ENCODE results near the gene PTPN1. TPM values are rescaled to one million over a fixed set of nuclear protein-coding genes. Genes with fewer than 3 reads are reported as not detected.
A peak's percentile ranks its signal among the peaks of the same experiment; 100 is the strongest.

Gene PTPN1
- total RNA-seq, 1 donor from 2014 or later = 26.0 TPM

- peak; percentile 57 for DNase-seq (ENCODE audit: low spot score, unreplicated experiment)
- TF ChIP-seq, protein P1, sequence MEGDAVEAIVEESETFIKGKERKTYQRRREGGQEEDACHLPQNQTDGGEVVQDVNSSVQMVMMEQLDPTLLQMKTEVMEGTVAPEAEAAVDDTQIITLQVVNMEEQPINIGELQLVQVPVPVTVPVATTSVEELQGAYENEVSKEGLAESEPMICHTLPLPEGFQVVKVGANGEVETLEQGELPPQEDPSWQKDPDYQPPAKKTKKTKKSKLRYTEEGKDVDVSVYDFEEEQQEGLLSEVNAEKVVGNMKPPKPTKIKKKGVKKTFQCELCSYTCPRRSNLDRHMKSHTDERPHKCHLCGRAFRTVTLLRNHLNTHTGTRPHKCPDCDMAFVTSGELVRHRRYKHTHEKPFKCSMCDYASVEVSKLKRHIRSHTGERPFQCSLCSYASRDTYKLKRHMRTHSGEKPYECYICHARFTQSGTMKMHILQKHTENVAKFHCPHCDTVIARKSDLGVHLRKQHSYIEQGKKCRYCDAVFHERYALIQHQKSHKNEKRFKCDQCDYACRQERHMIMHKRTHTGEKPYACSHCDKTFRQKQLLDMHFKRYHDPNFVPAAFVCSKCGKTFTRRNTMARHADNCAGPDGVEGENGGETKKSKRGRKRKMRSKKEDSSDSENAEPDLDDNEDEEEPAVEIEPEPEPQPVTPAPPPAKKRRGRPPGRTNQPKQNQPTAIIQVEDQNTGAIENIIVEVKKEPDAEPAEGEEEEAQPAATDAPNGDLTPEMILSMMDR (IDR thresholded peaks at IDR 0.05; ENCODE audit: unreplicated experiment) = peak; percentile 82
- Mint-ChIP-seq H3K4me1 (ENCODE audit: low read depth) (no peaks in the 10 kb centered on the region), H3K4me3 (ENCODE audit: low read depth) (no peak overlapping the region), H3K9me3 (ENCODE audit: low read depth) (no peaks in the 10 kb centered on the region), H3K27ac (no peak overlapping the region), H3K27me3 (no peaks in the 10 kb centered on the region), H3K36me3 (ENCODE audit: insufficient read depth) (peaks cover 7% of the 10 kb centered on the region)
These were observed 78.0 kb downstream of the PTPN1 start for GRCh38 chr20:50588034-50588736.

- Mint-ChIP-seq H3K4me1 (ENCODE audit: low read depth) (no peaks in the 10 kb centered on the region), H3K27ac (no peak overlapping the region), H3K4me3 (ENCODE audit: low read depth) (no peak overlapping the region), H3K9me3 (ENCODE audit: low read depth) (no peaks in the 10 kb centered on the region), H3K27me3 (no peaks in the 10 kb centered on the region), H3K36me3 (ENCODE audit: insufficient read depth) (peaks cover 4% of the 10 kb centered on the region)
- DNase-seq (ENCODE audit: low spot score, unreplicated experiment) = no peak
- TF ChIP-seq, protein P1 (IDR thresholded peaks at IDR 0.05; ENCODE audit: unreplicated experiment) = no peak
These were observed 79.6 kb downstream of the PTPN1 start for GRCh38 chr20:50589548-50590347.

- TF ChIP-seq, protein P1 (IDR thresholded peaks at IDR 0.05; ENCODE audit: unreplicated experiment) = no peak
- Mint-ChIP-seq H3K4me1 (ENCODE audit: low read depth) (no peaks in the 10 kb centered on the region), H3K27ac (no peak overlapping the region), H3K27me3 (no peaks in the 10 kb centered on the region), H3K4me3 (ENCODE audit: low read depth) (no peak overlapping the region), H3K9me3 (ENCODE audit: low read depth) (no peaks in the 10 kb centered on the region), H3K36me3 (ENCODE audit: insufficient read depth) (peaks cover 4% of the 10 kb centered on the region)
- no peak for DNase-seq (ENCODE audit: low spot score, unreplicated experiment)
These were observed 80.1 kb downstream of the PTPN1 start for GRCh38 chr20:50590348-50590664.

DNA sequence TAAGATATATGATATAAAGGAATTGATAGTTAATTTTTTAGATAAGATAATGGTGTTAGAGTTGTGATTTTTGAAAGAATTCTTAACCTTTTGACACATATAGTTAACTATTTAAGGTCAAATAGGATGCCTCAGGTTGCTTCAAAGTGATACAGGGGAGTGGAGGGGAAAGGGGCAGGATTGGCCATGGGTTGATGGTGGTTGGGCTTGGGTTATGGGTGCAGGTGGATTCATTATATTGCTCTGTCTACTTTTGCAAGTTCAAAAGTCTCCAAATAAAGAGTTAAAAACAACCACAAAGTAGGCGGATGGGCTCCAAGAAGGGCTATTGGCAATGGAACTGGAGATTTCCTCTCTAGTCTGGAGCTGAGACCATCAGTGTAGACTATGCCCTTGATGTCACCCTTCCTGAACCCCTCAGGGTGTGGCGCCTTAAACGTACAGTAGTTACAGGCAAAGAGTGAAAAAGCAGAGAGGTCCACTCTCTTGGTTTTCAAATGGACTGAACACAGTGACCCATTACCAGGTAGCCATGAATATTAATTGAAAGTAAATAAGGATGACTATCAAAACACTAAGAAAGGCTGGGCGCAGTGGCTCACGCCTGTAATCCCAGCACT lies 81.2 kb downstream of the PTPN1 start:
- Mint-ChIP-seq H3K4me3 (ENCODE audit: low read depth) (no peak overlapping the region), H3K4me1 (ENCODE audit: low read depth) (peaks cover 3% of the 10 kb centered on the region), H3K27ac (no peak overlapping the region), H3K27me3 (peaks cover 3% of the 10 kb centered on the region), H3K36me3 (ENCODE audit: insufficient read depth) (no peaks in the 10 kb centered on the region), H3K9me3 (ENCODE audit: low read depth) (no peaks in the 10 kb centered on the region)
- TF ChIP-seq, protein P1 (IDR thresholded peaks at IDR 0.05; ENCODE audit: unreplicated experiment) = no peak
- no peak for DNase-seq (ENCODE audit: low spot score, unreplicated experiment)

DNA sequence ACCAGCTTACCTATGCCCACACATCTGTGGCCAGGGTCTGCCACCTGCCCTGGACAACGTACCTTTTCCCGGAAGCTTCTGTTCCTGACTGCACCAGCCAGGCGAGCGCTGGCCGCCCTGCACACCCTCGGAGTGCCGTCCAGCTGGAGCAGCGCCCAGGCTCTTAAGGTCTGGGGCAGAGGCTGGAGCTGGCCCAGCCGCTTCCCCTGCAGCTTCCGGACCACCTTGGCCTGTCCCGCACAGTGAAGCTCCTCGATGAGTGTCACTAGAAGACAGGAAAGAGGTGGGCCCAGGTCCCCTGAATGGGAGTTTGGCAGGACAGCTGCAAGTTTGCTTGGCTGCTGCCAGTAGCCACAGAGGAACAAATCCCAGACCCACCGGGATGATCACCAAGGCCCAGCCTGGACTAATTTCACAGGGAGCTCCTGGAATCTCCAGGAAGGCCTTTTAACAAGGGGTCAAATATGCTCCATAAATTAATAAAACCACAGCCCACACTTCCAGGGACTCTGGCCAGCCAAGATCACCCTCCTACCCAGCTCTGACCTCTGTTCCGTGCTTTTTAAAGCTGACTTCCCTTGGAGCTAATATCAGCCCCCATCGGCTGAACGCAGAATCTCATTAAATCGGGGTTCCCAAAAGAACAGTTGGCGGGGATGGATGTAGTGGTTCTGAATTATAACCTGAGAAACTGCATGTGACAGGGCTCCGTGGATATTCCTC lies 82.3 kb downstream of the PTPN1 start:
- TF ChIP-seq, protein P1 (IDR thresholded peaks at IDR 0.05; ENCODE audit: unreplicated experiment) = no peak
- Mint-ChIP-seq H3K4me1 (ENCODE audit: low read depth) (peaks cover 4% of the 10 kb centered on the region), H3K9me3 (ENCODE audit: low read depth) (no peaks in the 10 kb centered on the region), H3K36me3 (ENCODE audit: insufficient read depth) (no peaks in the 10 kb centered on the region), H3K4me3 (ENCODE audit: low read depth) (no peak overlapping the region), H3K27me3 (peaks cover 4% of the 10 kb centered on the region), H3K27ac (no peak overlapping the region)
- DNase-seq (ENCODE audit: low spot score, unreplicated experiment) = no peak
